ENCODE measurements around the gene SFXN5.
A peak's percentile ranks its signal among the peaks of the same experiment; 100 is the strongest.

The SFXN5 gene

GRCh38 chr2:72980535-72981217, 90.8 kb downstream of the SFXN5 start:
- CTCF ChIA-PET = interaction anchor here (1.1 to 27.0 kb wide), 10 partner anchors 10 to 232 kb away, joined by 3 to 502 read pairs (median 7); partner anchors contain the start of gene SPR
- POLR2A ChIA-PET = interaction anchor here (0.8 kb wide), 1 partner anchor 17 kb away, joined by 4 read pairs; no protein-coding TSS in a partner anchor
- TF ChIP-seq CTCF (IDR thresholded peaks at IDR 0.05; ENCODE audit: insufficient read depth, low read length, missing control alignments) = no peak
- no peak overlapping the region for H3K4me3 ChIP-seq (ENCODE audit: low read depth, low read length)
- DNase-seq (ENCODE audit: low read depth, low spot score) = peak; percentile 29

- H3K4me3 ChIP-seq (ENCODE audit: low read depth, low read length) = no peak overlapping the region
- POLR2A ChIA-PET = interaction anchor here (0.8 kb wide), 1 partner anchor 16 kb away, joined by 4 read pairs; no protein-coding TSS in a partner anchor
- CTCF ChIA-PET = interaction anchor here (1.2 to 27.0 kb wide), 8 partner anchors 9 to 233 kb away, joined by 6 to 502 read pairs (median 10); partner anchors contain the start of gene SPR
- no peak for TF ChIP-seq CTCF (IDR thresholded peaks at IDR 0.05; ENCODE audit: insufficient read depth, low read length, missing control alignments)
- DNase-seq (ENCODE audit: low read depth, low spot score) = no peak
Observed at GRCh38 chr2:72979896-72980295, 91.6 kb downstream of the SFXN5 start.

GRCh38 chr2:72975017-72975416, 96.5 kb downstream of the SFXN5 start:
- DNase-seq (ENCODE audit: low read depth, low spot score) = no peak
- POLR2A ChIA-PET = no interaction called here
- TF ChIP-seq CTCF (IDR thresholded peaks at IDR 0.05; ENCODE audit: insufficient read depth, low read length, missing control alignments) = no peak
- no peak overlapping the region for H3K4me3 ChIP-seq (ENCODE audit: low read depth, low read length)
- CTCF ChIA-PET = interaction anchor here (0.9 to 27.0 kb wide), 24 partner anchors 8 to 237 kb away, joined by 3 to 502 read pairs (median 12); partner anchors contain the start of genes EMX1 and SPR

- ChIA-PET CTCF (interaction anchor here (0.7 to 27.0 kb wide), 43 partner anchors 9 to 238 kb away, joined by 3 to 502 read pairs (median 6); partner anchors contain the start of genes EMX1 and SPR), POLR2A (interaction anchor here (1.2 kb wide), 1 partner anchor 81 kb away, joined by 5 read pairs; no protein-coding TSS in a partner anchor)
- no peak for TF ChIP-seq CTCF (IDR thresholded peaks at IDR 0.05; ENCODE audit: insufficient read depth, low read length, missing control alignments)
- no peak overlapping the region for H3K4me3 ChIP-seq (ENCODE audit: low read depth, low read length)
- DNase-seq (ENCODE audit: low read depth, low spot score) = no peak
Observed at GRCh38 chr2:72974436-72974754, 97.1 kb downstream of the SFXN5 start.

- peak; percentile 91 for TF ChIP-seq CTCF (IDR thresholded peaks at IDR 0.05; ENCODE audit: insufficient read depth, low read length, missing control alignments)
- no peak overlapping the region for H3K4me3 ChIP-seq (ENCODE audit: low read depth, low read length)
- no peak for DNase-seq (ENCODE audit: low read depth, low spot score)
- CTCF ChIA-PET = interaction anchor here (0.6 to 27.0 kb wide), 48 partner anchors 10 to 238 kb away, joined by 3 to 502 read pairs (median 5); partner anchors contain the start of genes EMX1 and SPR
- POLR2A ChIA-PET = interaction anchor here (1.2 kb wide), 1 partner anchor 80 kb away, joined by 5 read pairs; no protein-coding TSS in a partner anchor
Observed at GRCh38 chr2:72973566-72974435, 97.7 kb downstream of the SFXN5 start.

All from AG04449 (cell line).